ENCODE data around the gene RUFY4. TPM values are rescaled to one million over a fixed set of nuclear protein-coding genes. Genes with fewer than 3 reads are reported as not detected.

The RUFY4 gene
- total RNA-seq, 2 donors from 2014 or later: not detected

- intact Hi-C loops (cut with DNase I): loop anchor here (10.0 kb wide), 1 partner anchor 246 kb away; no protein-coding TSS in a partner anchor
- Histone ChIP-seq H3K36me3 (replicated peaks in 1 of 2; ENCODE audit: insufficient read depth in 1 of 2, low read depth in 2 of 2) (no peaks in the 10 kb centered on the region), H3K27me3 (no peaks in the 10 kb centered on the region), H3K9me3 (no peaks in the 10 kb centered on the region), H3K4me1 (peaks cover 35% of the 10 kb centered on the region), H3K27ac (no peak overlapping the region), H3K4me3 (no peak overlapping the region)
- 85 to 91% methylated on average over 1 of the region's 1 CpG for WGBS, 2 donors
- TF ChIP-seq, protein P1, sequence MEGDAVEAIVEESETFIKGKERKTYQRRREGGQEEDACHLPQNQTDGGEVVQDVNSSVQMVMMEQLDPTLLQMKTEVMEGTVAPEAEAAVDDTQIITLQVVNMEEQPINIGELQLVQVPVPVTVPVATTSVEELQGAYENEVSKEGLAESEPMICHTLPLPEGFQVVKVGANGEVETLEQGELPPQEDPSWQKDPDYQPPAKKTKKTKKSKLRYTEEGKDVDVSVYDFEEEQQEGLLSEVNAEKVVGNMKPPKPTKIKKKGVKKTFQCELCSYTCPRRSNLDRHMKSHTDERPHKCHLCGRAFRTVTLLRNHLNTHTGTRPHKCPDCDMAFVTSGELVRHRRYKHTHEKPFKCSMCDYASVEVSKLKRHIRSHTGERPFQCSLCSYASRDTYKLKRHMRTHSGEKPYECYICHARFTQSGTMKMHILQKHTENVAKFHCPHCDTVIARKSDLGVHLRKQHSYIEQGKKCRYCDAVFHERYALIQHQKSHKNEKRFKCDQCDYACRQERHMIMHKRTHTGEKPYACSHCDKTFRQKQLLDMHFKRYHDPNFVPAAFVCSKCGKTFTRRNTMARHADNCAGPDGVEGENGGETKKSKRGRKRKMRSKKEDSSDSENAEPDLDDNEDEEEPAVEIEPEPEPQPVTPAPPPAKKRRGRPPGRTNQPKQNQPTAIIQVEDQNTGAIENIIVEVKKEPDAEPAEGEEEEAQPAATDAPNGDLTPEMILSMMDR (IDR thresholded peaks at IDR 0.05): no peak
- TF ChIP-seq POLR2A (IDR thresholded peaks at IDR 0.05): no peak
- ATAC-seq (no peak), DNase-seq (no peak)
Observed at GRCh38 chr2:218031261-218031660, 37.8 kb upstream of the RUFY4 start.

- intact Hi-C loops (cut with DNase I): loop anchor here (10.0 kb wide), 1 partner anchor 247 kb away; no protein-coding TSS in a partner anchor
- DNase-seq: no peak
- TF ChIP-seq, protein P1 (IDR thresholded peaks at IDR 0.05): no peak
- no peak for TF ChIP-seq POLR2A (IDR thresholded peaks at IDR 0.05)
- no peak for ATAC-seq
- 92 to 95% methylated on average over 3 to 7 of the region's 7 CpGs for WGBS, 2 donors
- no peaks in the 10 kb centered on the region for H3K9me3 ChIP-seq
- H3K27me3 ChIP-seq: no peaks in the 10 kb centered on the region
- H3K27ac ChIP-seq: no peak overlapping the region
- H3K4me3 ChIP-seq: no peak overlapping the region
- peaks cover 29% of the 10 kb centered on the region for H3K4me1 ChIP-seq
- H3K36me3 ChIP-seq (replicated peaks in 1 of 2; ENCODE audit: insufficient read depth in 1 of 2, low read depth in 2 of 2): no peaks in the 10 kb centered on the region
Observed at GRCh38 chr2:218031771-218032257, 37.2 kb upstream of the RUFY4 start.

DNA sequence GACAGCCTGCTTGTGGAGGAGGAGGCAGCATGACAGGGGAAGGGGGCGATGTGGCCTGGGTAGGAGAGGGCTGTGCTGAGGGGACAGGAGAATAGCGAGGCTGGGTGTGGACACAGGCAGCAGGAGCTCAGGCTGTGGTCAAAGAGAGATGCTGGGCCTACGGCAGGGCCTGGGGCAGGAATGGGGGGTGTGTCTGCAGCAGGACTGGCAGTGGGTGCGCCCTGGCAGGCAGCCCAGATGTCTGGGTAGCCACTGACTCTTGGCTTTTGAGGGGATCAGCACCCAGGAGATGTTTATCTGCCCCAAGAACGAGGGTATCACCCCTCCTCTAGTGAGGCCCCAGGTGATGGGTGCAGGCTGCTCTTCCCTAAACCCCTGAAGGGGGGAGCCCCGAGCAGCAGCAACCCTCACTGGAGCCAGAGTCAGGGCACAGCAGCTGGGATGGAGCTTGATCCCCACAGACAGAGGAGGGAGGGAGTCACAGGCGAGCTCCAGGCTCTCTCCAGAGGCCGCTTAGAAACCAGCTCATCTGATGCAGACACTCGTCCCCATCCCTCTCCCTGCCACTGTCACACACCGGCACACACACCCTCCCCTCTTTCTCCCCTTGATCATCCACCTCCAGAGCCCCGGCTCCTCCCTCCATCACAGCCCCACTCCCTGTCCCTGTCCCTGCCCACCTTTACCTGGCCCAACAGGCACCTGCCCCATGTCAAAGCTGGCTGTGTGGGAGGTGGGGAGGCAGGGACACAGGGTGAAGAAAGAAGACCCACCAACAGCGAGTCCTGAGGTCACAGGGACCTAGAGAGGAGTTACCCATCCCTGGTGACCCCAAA lies 36.5 kb upstream of the RUFY4 start:
- Histone ChIP-seq H3K9me3 (no peaks in the 10 kb centered on the region), H3K36me3 (replicated peaks in 1 of 2; ENCODE audit: insufficient read depth in 1 of 2, low read depth in 2 of 2) (no peaks in the 10 kb centered on the region), H3K27ac (no peak overlapping the region), H3K4me3 (no peak overlapping the region), H3K4me1 (peaks cover 22% of the 10 kb centered on the region), H3K27me3 (no peaks in the 10 kb centered on the region)
- ATAC-seq: no peak
- 78 to 85% methylated on average over 10 to 12 of the region's 12 CpGs for WGBS, 2 donors
- TF ChIP-seq POLR2A (IDR thresholded peaks at IDR 0.05): no peak
- TF ChIP-seq, protein P1 (IDR thresholded peaks at IDR 0.05): no peak
- intact Hi-C loops (cut with DNase I): loop anchor here (10.0 kb wide), 1 partner anchor 248 kb away; no protein-coding TSS in a partner anchor
- DNase-seq: no peak

DNA sequence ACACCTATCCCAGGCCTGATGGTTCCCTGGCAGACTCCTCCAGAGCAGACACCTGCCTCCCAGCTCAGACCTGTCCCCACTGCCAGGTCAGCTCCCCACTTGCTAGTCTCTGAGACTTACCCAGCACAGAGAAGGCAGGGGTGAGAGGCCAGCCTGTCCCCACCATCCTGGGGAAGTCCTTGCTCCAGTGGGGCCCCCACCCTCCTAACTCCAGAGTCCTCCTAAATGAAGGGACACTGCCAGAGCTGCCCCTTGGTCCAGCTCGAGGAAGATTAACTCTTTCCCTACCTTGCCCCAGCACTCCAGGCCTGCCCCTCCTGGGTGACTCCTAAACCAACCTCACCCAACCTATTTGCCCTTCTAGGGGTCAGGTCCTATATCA lies 35.9 kb upstream of the RUFY4 start:
- WGBS, 2 donors: 25 to 45% methylated on average over 1 of the region's 1 CpG
- intact Hi-C loops (cut with DNase I): loop anchor here (10.0 kb wide), 1 partner anchor 248 kb away; no protein-coding TSS in a partner anchor
- H3K4me1 ChIP-seq: peaks cover 15% of the 10 kb centered on the region
- no peak overlapping the region for H3K4me3 ChIP-seq
- no peak overlapping the region for H3K27ac ChIP-seq
- TF ChIP-seq, protein P1 (IDR thresholded peaks at IDR 0.05): no peak
- TF ChIP-seq POLR2A (IDR thresholded peaks at IDR 0.05): no peak
- H3K36me3 ChIP-seq (replicated peaks in 1 of 2; ENCODE audit: insufficient read depth in 1 of 2, low read depth in 2 of 2): no peaks in the 10 kb centered on the region
- no peaks in the 10 kb centered on the region for H3K27me3 ChIP-seq
- ATAC-seq (no peak), DNase-seq (no peak)
- no peaks in the 10 kb centered on the region for H3K9me3 ChIP-seq

Measured in body of pancreas (tissue), 4 donors.